M059J (cell line): ENCODE data around the gene WBP1L. TPM values are rescaled to one million over a fixed set of nuclear protein-coding genes. Genes with fewer than 3 reads are reported as not detected.
"Not testable (repeated sequence)": the region's sequence is repeated elsewhere in the genome, so short reads cannot be mapped to it uniquely, and the experiment has no call there.

ENCODE experiments used
- DNase-seq: peaks from one replicate; pipeline ENCODE4 v3.0.0-alpha.2; 2012; ENCODE audit warnings: low read depth
- total RNA-seq: library from RNA; depleted of rRNA; stranded (reverse); fragments of >200 nt; shearing (Covaris generic); gene quantifications from 2 replicates; pipeline ENCODE4 v1.2.3, GENCODE V29; 2014; rRNA removed

WBP1L gene
- total RNA-seq, 1 experiment from 2014 or later, result 31.3 TPM

DNA sequence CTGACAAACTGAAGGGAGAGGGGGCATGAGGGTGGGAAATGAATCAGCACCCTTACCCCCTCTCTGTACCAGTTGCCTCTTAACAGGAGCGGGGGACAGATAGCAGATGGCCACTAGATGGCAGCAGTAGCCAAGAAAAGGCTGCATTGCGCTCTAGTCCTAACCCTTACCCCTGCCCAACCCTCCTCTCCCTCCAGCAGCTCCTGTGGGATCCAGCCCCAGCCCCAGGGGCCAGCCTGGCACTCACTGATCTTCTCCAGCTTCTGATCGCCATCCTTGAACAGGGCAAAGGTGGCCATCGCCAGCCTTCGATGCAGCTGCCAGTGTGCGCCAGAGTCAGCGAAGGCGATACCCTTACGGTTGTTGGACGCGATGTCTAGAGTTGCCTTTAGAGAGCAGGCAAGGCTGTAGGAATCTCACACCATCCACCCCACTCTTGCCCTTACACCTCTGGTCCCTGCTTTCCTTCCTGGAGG, 91.3 kb downstream of the WBP1L start:
- DNase-seq, result peak; percentile 65

DNA sequence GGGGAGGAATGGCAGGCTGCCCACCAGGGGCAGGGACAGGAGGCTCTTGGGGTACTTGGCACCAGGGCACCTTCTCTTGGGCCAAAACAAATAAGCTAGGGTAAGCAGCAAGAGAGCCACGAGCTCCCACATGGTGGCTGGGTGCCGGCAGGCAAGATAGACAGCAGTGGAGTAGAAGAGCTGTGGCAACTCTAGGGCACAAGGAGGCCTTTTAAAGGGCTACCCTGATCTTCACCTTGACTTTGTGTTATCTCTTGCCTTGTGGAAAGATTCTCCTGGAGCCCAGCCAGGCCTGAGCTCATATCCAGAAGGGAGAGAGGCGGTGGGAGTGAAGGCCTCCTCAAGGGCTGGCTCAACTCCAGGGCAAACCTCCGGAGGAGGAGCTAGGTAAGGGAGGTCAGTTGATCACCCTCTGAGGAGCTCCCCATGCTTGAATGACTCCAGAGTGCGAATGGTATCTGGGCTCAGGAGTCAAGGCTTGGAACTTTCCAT, 93.5 kb downstream of the WBP1L start, which contains the start of gene CYP17A1:
CYP17A1 (minus strand) TSS at position 184 of the 492 bp plus-strand sequence; CDS start at position 132, 52 bp downstream.
- peak; percentile 16 for DNase-seq

GRCh38 chr10:102838276-102838927, 94.7 kb downstream of the WBP1L start:
- not testable (repeated sequence) for DNase-seq

DNA sequence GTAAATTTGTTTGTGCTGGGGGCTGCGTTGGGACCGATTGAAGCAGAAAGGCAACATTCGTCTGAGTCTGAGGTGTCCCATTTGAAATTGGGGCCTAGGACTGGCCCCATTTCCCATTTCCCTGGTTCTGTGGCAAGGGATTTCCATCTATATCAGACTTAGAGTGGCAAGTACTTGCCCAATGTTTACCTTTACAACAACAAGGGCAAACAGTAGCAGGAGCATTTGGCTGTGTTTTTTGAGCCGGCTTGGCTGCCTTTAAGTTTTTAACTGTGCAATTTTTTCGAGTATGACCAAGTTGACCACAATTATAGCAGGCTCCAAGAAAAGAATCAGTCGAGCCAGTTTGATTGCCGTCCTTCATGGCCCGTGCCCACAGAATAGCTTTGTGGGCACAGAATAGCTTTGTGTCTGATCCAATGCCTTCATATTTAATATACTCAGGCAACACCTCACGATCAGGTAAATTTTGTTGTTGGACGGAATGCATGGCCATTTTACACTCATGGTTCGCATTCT, 98.1 kb downstream of the WBP1L start:
- no peak for DNase-seq

DNA sequence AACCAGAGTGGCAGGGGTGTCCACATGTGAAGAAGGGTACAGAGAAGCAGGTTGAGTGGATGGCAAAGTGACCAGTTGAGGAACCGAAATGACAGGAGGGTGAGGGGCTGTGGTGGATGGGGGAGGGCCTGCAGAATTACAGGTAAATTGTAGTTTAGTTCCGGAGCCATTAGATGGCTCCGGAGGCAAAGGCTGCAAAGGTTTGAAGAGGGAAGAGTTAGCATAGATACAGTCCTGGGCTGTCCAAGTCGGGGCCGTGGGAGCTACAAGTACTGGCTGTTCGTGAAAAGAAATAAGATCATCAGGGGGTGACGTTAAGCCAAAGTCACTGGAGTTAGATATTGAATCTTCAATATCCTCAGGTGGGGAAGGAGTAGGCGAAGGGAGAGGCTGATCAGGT, 99.4 kb downstream of the WBP1L start:
- DNase-seq, result not testable (repeated sequence)

- DNase-seq, result not testable (repeated sequence)
Measured at GRCh38 chr10:102844190-102844776, 100.5 kb downstream of the WBP1L start.

DNA sequence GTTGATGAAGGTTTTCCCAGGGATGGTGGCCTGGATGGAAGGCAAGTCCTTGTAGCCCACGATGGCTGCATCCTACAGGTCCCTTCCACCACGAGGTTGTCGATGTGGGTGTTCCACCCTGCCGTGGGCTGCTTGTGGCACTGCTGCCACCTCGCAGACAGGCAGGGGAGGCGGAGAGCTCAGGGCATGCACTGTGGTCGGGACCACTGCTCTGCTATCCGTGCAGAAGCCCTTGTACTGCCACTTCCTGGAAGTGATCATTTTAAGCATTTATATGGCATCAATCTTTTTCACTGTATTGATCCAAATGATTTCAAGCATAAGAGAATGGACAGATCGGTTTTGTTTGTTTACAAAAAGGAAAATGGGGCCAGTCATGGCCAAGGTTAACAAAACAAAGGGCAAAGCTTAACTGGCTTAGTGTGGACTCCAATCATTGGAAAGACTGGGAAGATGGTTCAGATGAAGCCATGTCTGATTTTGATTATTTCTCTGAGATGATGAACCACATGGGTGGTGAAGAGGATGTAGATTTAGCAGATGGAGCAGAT, 101.7 kb downstream of the WBP1L start:
- no peak for DNase-seq

DNA sequence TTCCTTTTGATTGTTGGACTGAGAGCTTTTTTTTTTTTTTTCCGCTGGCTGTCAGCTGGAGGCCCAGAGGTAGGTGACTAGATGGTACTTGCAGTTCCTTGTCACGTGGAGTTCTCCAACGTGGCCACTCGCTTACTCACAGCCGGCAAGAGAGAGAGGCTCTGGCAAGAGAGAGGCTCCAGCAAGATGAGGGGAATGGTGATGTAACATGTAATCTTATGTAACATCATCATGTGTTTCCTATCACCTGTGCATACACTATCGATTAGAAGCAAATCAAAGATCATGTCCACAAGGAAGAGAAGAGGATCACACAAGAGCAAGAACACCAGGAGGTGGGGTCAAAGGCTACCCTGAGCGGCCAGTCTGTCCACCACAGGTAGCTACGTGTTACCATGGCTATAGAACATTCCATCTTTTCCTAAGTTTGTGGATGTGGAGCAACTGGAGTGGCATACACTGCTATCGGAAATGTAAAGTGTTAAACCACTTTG, 106.3 kb downstream of the WBP1L start:
- no peak for DNase-seq

DNA sequence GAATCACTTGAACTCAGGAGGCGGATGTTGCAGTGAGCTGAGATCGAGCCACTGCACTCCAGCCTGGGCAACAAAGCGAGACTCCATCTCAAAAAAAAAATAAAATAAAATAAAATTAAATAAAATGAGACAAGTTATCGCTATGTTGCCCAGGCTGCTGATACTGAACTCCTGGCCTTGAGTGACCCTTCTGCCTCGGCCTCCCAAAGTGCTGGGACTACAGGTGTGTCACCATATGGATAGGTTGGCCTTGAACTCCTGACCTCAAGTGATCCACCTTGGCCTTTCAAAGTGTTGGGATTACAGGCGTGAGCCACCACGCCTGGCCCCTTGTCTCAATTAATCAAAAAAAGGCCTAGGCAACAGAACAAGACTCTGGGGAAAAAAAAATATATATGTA, 109.5 kb downstream of the WBP1L start:
- not testable (repeated sequence) for DNase-seq

- DNase-seq, result peak; percentile 96
Measured at GRCh38 chr10:102855731-102856436, 112.1 kb downstream of the WBP1L start.

DNA sequence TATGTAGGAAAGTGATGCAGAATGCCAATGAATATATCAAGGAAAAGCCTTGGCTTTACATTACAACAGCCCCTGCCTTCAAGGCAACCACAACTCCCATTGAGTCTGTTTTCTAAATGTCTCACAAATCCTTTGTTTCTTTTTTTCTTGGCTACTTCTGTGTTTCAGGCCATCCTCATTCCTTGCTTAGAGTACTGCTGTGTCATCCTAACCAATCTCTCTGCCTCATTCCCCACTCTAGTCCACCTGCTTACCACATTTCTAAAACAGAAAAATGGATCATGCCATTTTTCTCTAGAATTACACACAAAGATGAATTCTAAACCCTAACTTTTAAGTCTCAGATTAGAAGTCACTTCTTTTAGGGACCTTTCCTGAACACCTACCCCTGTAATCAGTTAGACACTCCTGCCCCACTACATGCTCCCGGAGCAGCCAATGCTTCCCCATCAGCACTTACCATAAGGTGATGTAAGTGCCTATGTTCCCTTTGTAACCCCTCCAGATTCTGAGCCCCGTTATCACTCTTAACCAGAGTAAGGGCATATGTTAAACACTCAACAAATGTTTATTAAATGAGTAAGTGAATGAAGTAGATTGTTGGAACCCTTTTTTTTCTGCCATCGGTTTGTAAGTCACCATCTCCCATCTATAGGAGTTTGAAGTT, 113.1 kb downstream of the WBP1L start:
- no peak for DNase-seq

DNA sequence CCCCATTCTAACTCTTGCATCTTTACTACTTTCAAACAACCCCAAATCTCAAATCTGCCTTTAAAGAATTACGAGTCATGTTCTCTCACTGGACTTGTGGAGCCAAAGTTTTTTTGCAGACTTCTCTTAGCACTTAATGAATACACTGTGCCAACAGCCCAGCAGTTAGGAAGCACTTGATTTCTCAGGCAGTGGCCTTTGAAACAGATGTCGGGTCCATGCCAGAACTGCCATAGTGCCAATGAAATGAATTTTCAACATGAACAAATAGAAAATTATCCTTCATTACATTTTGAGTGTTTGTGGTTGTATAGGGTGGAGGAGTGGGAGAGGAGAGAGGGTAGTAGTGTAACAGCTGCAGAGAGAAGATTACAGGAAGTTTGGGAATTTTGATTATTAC, 116.2 kb downstream of the WBP1L start:
- no peak for DNase-seq

DNA sequence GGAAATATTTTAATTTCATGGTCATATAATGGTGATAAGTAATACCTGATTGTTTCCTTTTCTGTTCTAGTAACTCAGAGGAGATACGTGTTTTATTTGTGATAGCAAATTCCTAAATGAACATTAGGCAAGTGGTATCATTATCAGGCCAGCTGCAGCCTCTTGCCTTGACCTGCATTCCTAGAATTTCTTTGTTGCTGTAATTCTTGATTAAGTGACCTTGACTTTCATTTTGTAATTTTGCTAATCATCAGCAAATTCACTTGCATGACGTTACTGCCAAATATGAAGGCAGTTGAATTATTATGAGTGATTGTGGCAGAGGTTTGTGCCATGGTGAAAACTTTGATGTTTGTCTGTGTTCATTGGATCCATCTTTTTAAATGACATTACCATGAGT, 119.9 kb downstream of the WBP1L start:
- DNase-seq, result no peak

- no peak for DNase-seq
Measured at GRCh38 chr10:102865620-102866019, 121.9 kb downstream of the WBP1L start.

Other genes starting within 250 kb of the WBP1L start
- gene ACTR1A, start 241.2 kb upstream of the WBP1L start, total RNA-seq, result 120 and 173 TPM in 2 replicates
- 1.9 and 4.6 TPM in 2 replicates for gene SUFU, start 240.0 kb upstream of the WBP1L start, total RNA-seq
- gene TRIM8, start 99.5 kb upstream of the WBP1L start, total RNA-seq, result 28.8 and 58.1 TPM in 2 replicates
- gene ARL3, start 29.6 kb upstream of the WBP1L start, total RNA-seq, result 9.1 and 11.9 TPM in 2 replicates
- gene SFXN2, start 29.3 kb upstream of the WBP1L start, total RNA-seq, result 0.98 and 4.5 TPM in 2 replicates
- not detected in 2 replicates for gene CYP17A1, start 93.5 kb downstream of the WBP1L start, total RNA-seq
- 8.7 and 16.7 TPM in 2 replicates for gene BORCS7, start 110.3 kb downstream of the WBP1L start, total RNA-seq
- 0.12 and 1.5 TPM in 2 replicates for gene AS3MT, start 125.5 kb downstream of the WBP1L start, total RNA-seq
- 1.9 and 4.9 TPM in 2 replicates for gene CNNM2, start 174.3 kb downstream of the WBP1L start, total RNA-seq